SH-SY5Y (cell line): Measurements from ENCODE around the gene LRRC75B.

Experiments used
- GATA2 ChIP-seq: IDR thresholded peaks from 2 replicates; pipeline ENCODE4 v1.6.1; 2011; ENCODE audit warnings: mild to moderate bottlenecking, low read depth, low read length
- GATA3 ChIP-seq: IDR thresholded peaks from 2 replicates; pipeline ENCODE4 v1.6.1; 2011; ENCODE audit warnings: low read depth, mild to moderate bottlenecking, low read length, moderate library complexity

DNA sequence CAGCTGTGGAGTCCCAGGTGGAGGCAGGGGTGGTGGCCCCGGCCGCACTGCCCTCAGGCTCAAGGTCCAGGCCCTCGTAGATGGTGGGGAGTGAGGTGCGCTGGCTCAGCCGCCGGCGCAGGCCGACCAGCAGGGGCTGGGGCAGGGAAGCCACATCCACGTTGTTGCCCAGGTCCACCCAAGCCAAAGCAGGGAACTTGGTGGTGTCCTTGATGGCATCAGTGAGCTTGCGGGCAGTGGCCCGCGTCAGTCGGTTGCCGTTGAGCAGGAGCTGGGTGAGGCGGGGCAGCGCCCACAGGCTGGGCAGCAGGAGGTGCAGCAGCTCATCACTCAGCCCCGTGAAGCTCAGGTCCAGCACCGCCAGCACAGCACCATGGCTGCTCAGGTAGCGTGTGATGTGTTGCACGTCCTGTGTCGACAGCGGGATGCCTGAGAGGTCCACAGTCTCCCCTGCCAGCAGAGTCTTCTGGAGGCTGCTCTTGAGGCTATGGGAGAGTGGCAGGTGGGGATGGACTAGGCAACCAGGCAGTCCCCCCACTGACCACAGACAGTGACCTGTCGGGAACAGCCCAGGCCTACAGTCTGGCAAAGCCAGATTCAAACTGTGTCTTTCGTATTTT is 6.8 kb downstream of the LRRC75B start:
- TF ChIP-seq GATA3: no peak
- no peak for TF ChIP-seq GATA2
